GM12864 (cell line): ENCODE data around the gene DAO.

Experiments
- DNase-seq: peaks from one replicate; pipeline ENCODE4 v3.0.0-alpha.2; 2011; ENCODE audit warnings: low read depth
- H3K4me3 ChIP-seq: 2 replicates; pipeline ENCODE4 v1.5.1; 2011; ENCODE audit warnings: mild to moderate bottlenecking, low read depth, low read length, control low read depth
- TF ChIP-seq, protein P1 (sequence below): IDR thresholded peaks from 2 replicates; pipeline ENCODE4 v1.5.1; 2011; ENCODE audit warnings: low read depth, mild to moderate bottlenecking, moderate library complexity, low read length, control low read depth, inconsistent platforms; ENCODE audit errors: missing control alignments

Gene DAO

DNA sequence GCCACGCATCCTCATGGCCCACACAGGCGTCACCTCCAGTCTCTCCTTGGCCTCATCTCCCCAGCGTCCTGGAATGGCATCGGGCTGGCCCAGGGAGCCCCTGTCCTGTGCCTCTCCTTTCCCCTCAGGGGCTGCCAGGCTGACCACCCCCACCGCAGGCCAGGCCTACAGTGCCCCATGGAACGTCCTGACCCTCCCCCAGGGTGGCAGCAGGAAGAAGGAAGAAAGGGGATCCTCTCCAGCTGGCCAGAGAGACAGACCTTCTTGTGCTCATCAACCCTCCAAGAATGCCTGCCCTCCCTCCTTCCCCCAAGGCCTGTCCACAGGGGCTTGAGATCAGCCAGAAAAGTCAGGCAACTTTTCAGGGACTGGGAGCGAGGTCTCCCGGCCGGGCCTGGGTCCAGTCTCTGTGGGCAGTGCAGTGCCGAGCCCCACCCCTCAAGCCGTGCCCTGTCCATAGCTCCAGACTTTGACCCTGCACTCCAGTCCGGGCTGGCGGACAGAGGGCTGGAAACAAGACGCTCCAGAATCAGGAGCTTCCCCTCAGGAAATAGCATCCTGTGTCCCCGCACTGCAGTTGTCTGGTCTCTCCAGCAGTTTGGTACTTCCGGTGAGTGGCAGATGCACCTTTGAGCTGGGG is at the start of gene DAO:
Gene DAO (plus strand): TSS at position 478 of the 640 bp plus-strand sequence. CDS start 4,915 bp downstream, outside the sequence.
- TF ChIP-seq, protein P1, sequence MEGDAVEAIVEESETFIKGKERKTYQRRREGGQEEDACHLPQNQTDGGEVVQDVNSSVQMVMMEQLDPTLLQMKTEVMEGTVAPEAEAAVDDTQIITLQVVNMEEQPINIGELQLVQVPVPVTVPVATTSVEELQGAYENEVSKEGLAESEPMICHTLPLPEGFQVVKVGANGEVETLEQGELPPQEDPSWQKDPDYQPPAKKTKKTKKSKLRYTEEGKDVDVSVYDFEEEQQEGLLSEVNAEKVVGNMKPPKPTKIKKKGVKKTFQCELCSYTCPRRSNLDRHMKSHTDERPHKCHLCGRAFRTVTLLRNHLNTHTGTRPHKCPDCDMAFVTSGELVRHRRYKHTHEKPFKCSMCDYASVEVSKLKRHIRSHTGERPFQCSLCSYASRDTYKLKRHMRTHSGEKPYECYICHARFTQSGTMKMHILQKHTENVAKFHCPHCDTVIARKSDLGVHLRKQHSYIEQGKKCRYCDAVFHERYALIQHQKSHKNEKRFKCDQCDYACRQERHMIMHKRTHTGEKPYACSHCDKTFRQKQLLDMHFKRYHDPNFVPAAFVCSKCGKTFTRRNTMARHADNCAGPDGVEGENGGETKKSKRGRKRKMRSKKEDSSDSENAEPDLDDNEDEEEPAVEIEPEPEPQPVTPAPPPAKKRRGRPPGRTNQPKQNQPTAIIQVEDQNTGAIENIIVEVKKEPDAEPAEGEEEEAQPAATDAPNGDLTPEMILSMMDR: no peak
- H3K4me3 ChIP-seq: no peak within 1 kb of the TSS
- DNase-seq: no peak

DNA sequence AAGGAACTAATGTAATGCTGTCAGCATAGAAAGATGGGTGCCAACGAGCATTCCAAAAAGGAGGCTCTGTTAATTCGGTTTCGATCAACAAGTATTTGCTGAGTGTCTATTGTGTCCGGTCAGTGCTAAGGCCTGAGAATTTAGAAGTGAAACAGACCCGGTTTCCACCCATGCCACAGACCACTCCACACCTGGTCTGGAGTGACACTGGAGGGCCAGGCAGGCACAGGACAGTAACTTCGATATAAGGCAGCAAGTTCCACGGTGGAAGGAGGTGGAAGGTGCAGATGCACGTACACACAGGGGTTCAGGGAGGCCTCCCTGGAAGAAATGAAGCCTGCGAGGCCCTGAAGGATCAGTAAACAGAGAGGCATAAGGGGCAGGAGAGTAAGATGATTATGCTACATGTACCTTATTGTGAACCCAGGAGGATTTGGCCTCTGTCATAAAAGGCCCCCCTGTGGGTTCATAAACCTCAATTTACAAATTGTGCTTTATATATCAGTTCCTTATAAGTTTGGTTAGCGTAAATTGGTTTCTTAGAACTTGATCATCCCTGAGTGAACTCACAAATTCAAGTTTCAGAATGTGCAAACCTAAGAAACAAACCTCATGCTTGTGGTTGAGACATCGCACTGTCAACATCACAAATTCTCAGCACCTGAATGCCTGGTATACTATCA is 48.4 kb upstream of the DAO start:
- DNase-seq: peak; percentile 59
- H3K4me3 ChIP-seq: no peak overlapping the region
- TF ChIP-seq, protein P1: no peak

DNA sequence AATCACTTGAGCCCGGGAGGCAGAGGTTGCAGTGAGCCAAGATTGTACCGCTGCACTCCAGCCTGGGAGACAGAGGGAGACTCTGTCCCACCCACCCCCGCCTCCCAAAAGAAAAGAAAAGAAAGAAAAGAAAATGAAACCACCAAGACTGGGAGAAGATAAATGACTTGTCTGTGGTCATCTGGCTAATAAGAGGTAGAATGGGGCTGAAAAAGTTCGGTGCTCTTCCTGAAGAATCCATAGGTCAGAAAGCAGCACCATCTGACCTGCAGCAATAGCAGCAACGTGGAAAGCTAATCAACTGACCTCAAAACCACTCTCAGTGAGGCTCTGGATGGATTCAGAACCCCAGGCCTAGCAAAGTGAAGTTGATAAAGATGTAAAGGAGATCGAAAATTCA is 47.7 kb upstream of the DAO start:
- H3K4me3 ChIP-seq: no peak overlapping the region
- DNase-seq: no peak
- TF ChIP-seq, protein P1: no peak

DNA sequence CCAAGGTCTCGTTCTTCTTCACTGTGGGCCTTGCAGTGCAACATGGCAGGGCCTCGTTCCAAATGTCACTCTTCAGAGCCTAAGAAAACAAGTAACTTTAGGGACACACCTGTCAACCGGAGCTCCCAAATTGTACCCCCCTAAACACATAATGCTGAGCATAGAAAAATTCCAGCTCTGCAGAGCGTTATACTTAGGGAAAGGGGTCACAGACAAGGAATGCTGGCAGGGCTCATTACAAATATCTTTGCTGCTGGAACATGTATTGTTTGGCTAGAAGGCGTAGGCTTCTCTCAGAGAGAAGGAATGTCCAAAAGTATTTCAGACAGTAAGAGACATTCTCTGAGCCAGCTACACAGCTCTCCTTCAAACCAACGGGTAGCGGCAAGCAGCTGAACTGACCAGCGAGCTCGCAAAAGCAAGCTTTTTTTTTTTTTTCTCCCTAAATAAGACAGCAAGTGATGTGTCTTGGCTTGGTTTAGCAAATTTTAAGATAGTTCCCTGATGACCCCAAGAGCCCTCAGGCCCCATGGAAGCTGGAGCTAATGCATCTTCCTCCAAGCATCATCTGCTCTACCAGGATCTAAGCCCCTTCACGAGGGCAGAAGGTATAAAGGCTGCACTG is 47.0 kb upstream of the DAO start:
- TF ChIP-seq, protein P1: no peak
- no peak overlapping the region for H3K4me3 ChIP-seq
- DNase-seq: no peak

DNA sequence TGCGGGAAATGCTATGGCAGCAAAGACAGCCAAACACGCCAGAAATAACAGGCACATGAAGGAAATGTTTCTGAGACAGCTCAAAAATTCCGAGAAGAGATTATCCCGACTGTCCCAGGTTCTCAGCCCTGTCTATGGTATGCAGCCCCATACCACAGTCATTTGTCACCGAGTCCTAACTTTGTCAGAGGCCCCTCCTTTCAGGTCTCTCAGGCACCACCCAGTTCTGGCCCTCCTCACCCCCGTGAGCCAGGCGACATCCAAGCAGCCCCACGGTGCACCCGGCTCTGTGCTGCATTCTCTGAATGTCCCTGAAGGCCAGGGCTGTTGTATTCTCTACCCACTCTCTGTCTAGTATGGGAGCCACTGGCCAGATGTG is 46.5 kb upstream of the DAO start:
- no peak for DNase-seq
- TF ChIP-seq, protein P1: no peak
- no peak overlapping the region for H3K4me3 ChIP-seq

DNA sequence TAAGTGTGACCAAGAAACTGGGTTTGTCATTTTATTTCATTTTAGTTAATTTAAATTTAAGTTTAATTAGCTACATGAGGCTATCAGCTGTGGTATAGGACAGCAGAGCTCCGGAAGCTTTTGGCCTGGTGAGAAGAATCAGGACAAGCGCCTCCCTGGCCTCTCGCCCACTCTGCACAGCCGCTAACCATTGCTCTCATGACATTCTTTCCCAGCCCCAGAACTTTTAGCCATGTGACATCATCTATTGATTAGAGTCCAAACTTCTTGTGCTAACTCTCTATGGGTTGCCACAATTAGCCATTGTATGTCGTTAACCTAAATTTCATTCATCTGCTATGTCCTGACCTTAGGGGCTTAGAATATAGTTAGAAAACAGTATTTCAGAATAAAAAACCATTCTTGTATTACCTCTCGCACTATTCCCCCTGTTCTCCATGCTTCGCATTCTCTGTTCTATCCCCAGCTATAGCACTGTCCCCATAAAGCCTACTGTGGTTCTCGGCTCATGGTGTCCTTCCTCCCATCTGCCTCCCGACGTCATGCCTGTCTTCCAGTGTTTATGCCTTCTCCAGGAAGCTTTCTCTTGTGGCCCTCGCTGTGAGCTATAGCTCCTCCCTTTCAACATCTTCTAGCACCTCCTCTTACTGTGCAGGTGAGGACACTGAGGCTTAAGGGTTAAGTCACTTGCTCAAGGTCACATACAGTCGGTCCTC is 46.0 kb upstream of the DAO start:
- TF ChIP-seq, protein P1: no peak
- DNase-seq: no peak
- H3K4me3 ChIP-seq: no peak overlapping the region
